ENCODE results near the gene MAGI2. TPM values are rescaled to one million over a fixed set of nuclear protein-coding genes. Genes with fewer than 3 reads are reported as not detected.
"Not testable (repeated sequence)": the region's sequence is repeated elsewhere in the genome, so short reads cannot be mapped to it uniquely, and the experiment has no call there.

Gene MAGI2
- total RNA-seq, 1 donor from 2014 or later, result 13.3 TPM

- peaks cover 7% of the 10 kb centered on the region for H3K9me3 Mint-ChIP-seq
- peaks cover 5% of the 10 kb centered on the region for H3K36me3 Mint-ChIP-seq
- no peak for DNase-seq (ENCODE audit: extremely low spot score, unreplicated experiment)
- H3K27ac Mint-ChIP-seq, result no peak overlapping the region
- no peak overlapping the region for H3K4me3 Mint-ChIP-seq
- peaks cover 4% of the 10 kb centered on the region for H3K4me1 Mint-ChIP-seq (ENCODE audit: unreplicated experiment)
- H3K27me3 Mint-ChIP-seq, result no peaks in the 10 kb centered on the region
- no peak for TF ChIP-seq CTCF (conservative IDR thresholded peaks at IDR 0.05)
Observed at GRCh38 chr7:79091011-79091410, 362.5 kb downstream of the MAGI2 start.

DNA sequence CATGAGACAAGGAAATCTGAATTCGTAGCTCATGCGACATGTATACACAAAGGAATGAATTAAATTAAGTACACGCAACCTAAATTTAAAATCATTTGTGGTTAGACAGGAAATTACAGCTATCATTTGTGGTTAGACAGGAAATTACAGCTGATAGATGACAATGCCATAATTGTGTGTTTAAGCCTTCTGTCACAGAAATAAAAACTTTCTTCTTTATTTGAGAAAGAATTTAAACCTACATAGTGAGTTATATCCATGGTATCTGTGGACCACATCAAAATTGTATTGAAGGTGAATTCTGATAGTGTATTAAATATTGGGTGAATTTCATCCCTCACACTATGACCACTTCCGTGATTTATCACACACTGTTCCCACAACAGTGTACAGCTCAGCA lies 362.9 kb downstream of the MAGI2 start:
- no peak for TF ChIP-seq CTCF (conservative IDR thresholded peaks at IDR 0.05)
- H3K36me3 Mint-ChIP-seq, result peaks cover 5% of the 10 kb centered on the region

DNA sequence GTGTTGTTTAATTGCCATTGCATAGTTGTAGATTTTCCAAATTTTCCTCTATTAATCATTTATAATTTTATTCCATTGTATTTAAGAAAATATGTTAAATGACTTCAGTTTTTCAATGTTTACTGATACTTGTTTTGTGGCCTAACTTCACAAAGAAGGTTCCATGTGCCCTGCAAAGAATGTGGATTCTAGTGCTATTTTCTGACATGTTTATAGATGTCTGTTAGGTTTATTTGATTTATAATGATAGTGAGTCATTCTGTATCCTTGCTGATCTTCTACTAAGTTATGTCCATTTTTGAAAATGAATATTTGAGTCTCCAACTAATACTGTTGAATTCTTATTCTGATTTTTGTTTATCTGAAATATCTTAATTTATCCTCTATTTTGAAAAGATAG lies 369.0 kb downstream of the MAGI2 start:
- Mint-ChIP-seq H3K9me3 (peaks cover 7% of the 10 kb centered on the region), H3K4me1 (ENCODE audit: unreplicated experiment) (no peaks in the 10 kb centered on the region), H3K4me3 (no peak overlapping the region), H3K36me3 (peaks cover 5% of the 10 kb centered on the region), H3K27ac (no peak overlapping the region), H3K27me3 (no peaks in the 10 kb centered on the region)
- no peak for DNase-seq (ENCODE audit: extremely low spot score, unreplicated experiment)
- TF ChIP-seq CTCF (conservative IDR thresholded peaks at IDR 0.05), result no peak

More for the DNA sequence above, 362.9 kb downstream of the MAGI2 start:
- H3K4me1 Mint-ChIP-seq (ENCODE audit: unreplicated experiment), result peaks cover 4% of the 10 kb centered on the region
- no peak for DNase-seq (ENCODE audit: extremely low spot score, unreplicated experiment)
- peaks cover 7% of the 10 kb centered on the region for H3K9me3 Mint-ChIP-seq
- H3K4me3 Mint-ChIP-seq, result no peak overlapping the region
- no peak overlapping the region for H3K27ac Mint-ChIP-seq
- H3K27me3 Mint-ChIP-seq, result no peaks in the 10 kb centered on the region

GRCh38 chr7:79079919-79080554 lies 373.4 kb downstream of the MAGI2 start:
- Mint-ChIP-seq H3K9me3 (no peaks in the 10 kb centered on the region), H3K27me3 (no peaks in the 10 kb centered on the region), H3K4me3 (no peak overlapping the region), H3K4me1 (ENCODE audit: unreplicated experiment) (no peaks in the 10 kb centered on the region), H3K27ac (no peak overlapping the region), H3K36me3 (no peaks in the 10 kb centered on the region)
- DNase-seq (ENCODE audit: extremely low spot score, unreplicated experiment), result no peak
- no peak for TF ChIP-seq CTCF (conservative IDR thresholded peaks at IDR 0.05)

- H3K27me3 Mint-ChIP-seq, result no peaks in the 10 kb centered on the region
- TF ChIP-seq CTCF (conservative IDR thresholded peaks at IDR 0.05), result no peak
- no peaks in the 10 kb centered on the region for H3K36me3 Mint-ChIP-seq
- no peak overlapping the region for H3K27ac Mint-ChIP-seq
- H3K4me1 Mint-ChIP-seq (ENCODE audit: unreplicated experiment), result no peaks in the 10 kb centered on the region
- no peak for DNase-seq (ENCODE audit: extremely low spot score, unreplicated experiment)
- H3K9me3 Mint-ChIP-seq, result no peaks in the 10 kb centered on the region
- H3K4me3 Mint-ChIP-seq, result no peak overlapping the region
Observed at GRCh38 chr7:79078273-79078672, 375.2 kb downstream of the MAGI2 start.

DNA sequence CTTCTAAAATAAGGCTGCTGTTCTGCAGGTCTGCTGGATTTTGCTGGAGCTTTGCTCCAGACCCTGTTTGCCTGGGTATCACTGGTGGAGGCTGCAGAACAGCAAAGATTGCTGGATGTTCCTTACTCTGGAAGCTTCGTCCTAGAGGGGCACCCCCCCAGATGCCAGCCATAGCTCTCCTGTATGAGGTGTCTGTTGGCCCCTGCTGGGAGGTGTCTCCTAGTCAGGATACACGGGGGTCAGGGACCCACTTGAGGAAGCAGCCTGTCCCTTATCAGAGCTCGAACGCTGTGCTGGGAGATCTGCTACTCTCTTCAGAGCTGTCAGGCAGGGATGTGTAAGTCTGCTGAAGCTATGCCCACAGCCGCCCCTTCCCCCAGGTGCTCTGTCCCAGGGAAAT lies 382.3 kb downstream of the MAGI2 start:
- not testable (repeated sequence) for H3K36me3 Mint-ChIP-seq; H3K27ac Mint-ChIP-seq; H3K4me3 Mint-ChIP-seq; DNase-seq (ENCODE audit: extremely low spot score, unreplicated experiment); H3K9me3 Mint-ChIP-seq; H3K27me3 Mint-ChIP-seq; H3K4me1 Mint-ChIP-seq (ENCODE audit: unreplicated experiment)
